ENCODE data around the gene MEX3D. TPM values are rescaled to one million over a fixed set of nuclear protein-coding genes. Genes with fewer than 3 reads are reported as not detected.

The MEX3D gene
- total and polyA plus RNA-seq, 2 of the 4 experiments (the other 2 are of a cell fraction) = 9.1 to 9.6 TPM

DNA sequence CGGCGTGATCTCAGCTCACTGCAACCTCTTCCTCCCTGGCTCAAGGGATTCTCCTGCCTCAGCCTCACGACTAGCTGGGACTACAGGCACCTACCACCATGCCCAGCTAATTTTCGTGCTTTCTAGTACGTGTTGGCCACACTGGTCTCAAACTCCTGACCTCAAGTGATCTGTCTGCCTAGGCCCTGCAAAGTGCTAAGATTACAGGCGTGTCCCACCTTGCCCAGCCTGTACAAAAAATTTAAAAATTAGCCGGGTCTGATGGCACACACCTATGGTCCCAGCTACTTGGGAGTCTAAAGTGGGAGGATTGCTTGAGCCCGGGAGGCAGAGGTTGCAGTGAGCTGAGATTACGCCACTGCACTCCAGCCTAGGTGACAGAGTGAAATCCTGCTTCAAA is 4.7 kb upstream of the MEX3D start:
- no peak overlapping the region for H3K23ac ChIP-seq (ENCODE audit: low read depth, low read length)
- H3K27me3 ChIP-seq (ENCODE audit: control insufficient read depth, insufficient read depth, low read length) = no peaks in the 10 kb centered on the region; the same call in 1 of the 2 replicates
- ChIA-PET POLR2A (ENCODE audit: unreplicated experiment) (interaction anchor here (0.7 kb wide), 1 partner anchor 154 kb away, joined by 6 read pairs; no protein-coding TSS in a partner anchor), CTCF (no interaction called here)
- intact Hi-C loops (cut with micrococcal nuclease) = no loop called here
- no peak overlapping the region for H3K4me3 ChIP-seq (ENCODE audit: insufficient read depth, low read depth, low read length)
- no peak for TF ChIP-seq MXI1 (IDR thresholded peaks at IDR 0.05; ENCODE audit: borderline replicate concordance, low read depth, low read length)
- TF ChIP-seq, protein P1, sequence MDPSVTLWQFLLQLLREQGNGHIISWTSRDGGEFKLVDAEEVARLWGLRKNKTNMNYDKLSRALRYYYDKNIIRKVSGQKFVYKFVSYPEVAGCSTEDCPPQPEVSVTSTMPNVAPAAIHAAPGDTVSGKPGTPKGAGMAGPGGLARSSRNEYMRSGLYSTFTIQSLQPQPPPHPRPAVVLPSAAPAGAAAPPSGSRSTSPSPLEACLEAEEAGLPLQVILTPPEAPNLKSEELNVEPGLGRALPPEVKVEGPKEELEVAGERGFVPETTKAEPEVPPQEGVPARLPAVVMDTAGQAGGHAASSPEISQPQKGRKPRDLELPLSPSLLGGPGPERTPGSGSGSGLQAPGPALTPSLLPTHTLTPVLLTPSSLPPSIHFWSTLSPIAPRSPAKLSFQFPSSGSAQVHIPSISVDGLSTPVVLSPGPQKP (IDR thresholded peaks at IDR 0.05; ENCODE audit: borderline replicate concordance, low read depth, low read length) = no peak
- no peak for TF ChIP-seq RCOR1 (IDR thresholded peaks at IDR 0.05; ENCODE audit: insufficient replicate concordance, low read length)
- TF ChIP-seq CEBPB (IDR thresholded peaks at IDR 0.05; ENCODE audit: low read depth, low read length) = no peak
- no peak for TF ChIP-seq RAD21 (IDR thresholded peaks at IDR 0.05; ENCODE audit: low read length)
- TF ChIP-seq CTCF (conservative IDR thresholded peaks at IDR 0.05; ENCODE audit: low read depth, low read length) = no peak
- TF ChIP-seq BHLHE40 (IDR thresholded peaks at IDR 0.05; ENCODE audit: low read depth, low read length) = no peak
- TF ChIP-seq MAFK (IDR thresholded peaks at IDR 0.05; ENCODE audit: low read depth, low read length) = no peak
- TF ChIP-seq RFX5 (IDR thresholded peaks at IDR 0.05; ENCODE audit: low read depth, low read length) = no peak
- no peak overlapping the region for H2BK5ac ChIP-seq (ENCODE audit: low read depth, low read length, poor library complexity, severe bottlenecking)
- peaks cover 14% of the 10 kb centered on the region; the same call in 1 of the 2 replicates for H3K36me3 ChIP-seq (ENCODE audit: control insufficient read depth, insufficient read depth, low read length)
- H3K4me1 ChIP-seq (ENCODE audit: control insufficient read depth, insufficient read depth, low read length) = peaks cover 2% of the 10 kb centered on the region; the same call in 1 of the 2 replicates
- H3K18ac ChIP-seq (ENCODE audit: low read depth, low read length) = no peak overlapping the region
- no peak overlapping the region for H3K4me2 ChIP-seq (ENCODE audit: low read depth, low read length)
- no peak overlapping the region for H2BK120ac ChIP-seq (ENCODE audit: low read depth, low read length)
- H3K27ac ChIP-seq (ENCODE audit: insufficient read depth, low read length) = no peak overlapping the region
- ATAC-seq (ENCODE audit: low read depth) (no peak), DNase-seq (no peak)
- H3K9ac ChIP-seq (ENCODE audit: low read depth, low read length) = no peak overlapping the region
- no peak overlapping the region for H4K8ac ChIP-seq (ENCODE audit: low read depth in 2 of 2, low read length in 2 of 2)
- WGBS, 2 experiments (ENCODE audit: extremely low coverage in 2 of 2, insufficient read length in 1 of 2) = 85% methylated on average over 7 of the region's 9 CpGs; no CpG with 5 or more reads in 1 of the 2 experiments
- H2BK15ac ChIP-seq (ENCODE audit: low read depth, low read length) = no peak overlapping the region
- peaks cover 12% of the 10 kb centered on the region; the same call in 1 of the 2 replicates for H4K20me1 ChIP-seq (ENCODE audit: insufficient read depth, low read length)
- H3K56ac ChIP-seq (ENCODE audit: extremely low read depth, insufficient read depth, low read length) = no peak overlapping the region
- H2AK9ac ChIP-seq (replicated peaks; ENCODE audit: low read depth, low read length, poor library complexity) = no peak overlapping the region
- H4K91ac ChIP-seq (ENCODE audit: insufficient read depth, low read depth, low read length) = no peak overlapping the region
- in situ Hi-C loops (cut with MboI; ENCODE audit: low sequenced_read_pairs) = no loop called here
- H3K4ac ChIP-seq (ENCODE audit: low read depth, low read length) = no peak overlapping the region
- no peak overlapping the region for H4K5ac ChIP-seq (ENCODE audit: low read depth, low read length)
- no peak overlapping the region for H2BK20ac ChIP-seq (ENCODE audit: low read depth, low read length)
- no TSS peak for BruUV-seq (replicated peaks)
- no peak overlapping the region for H3K14ac ChIP-seq (replicated peaks; ENCODE audit: low read depth, low read length)
- no peak overlapping the region for H2AK5ac ChIP-seq (ENCODE audit: low read depth, low read length)
- H3K79me1 ChIP-seq (ENCODE audit: low read depth in 1 of 2, low read length in 2 of 2) = no peaks in the 10 kb centered on the region
- H3K9me1 ChIP-seq (ENCODE audit: insufficient read depth, low read length) = no peaks in the 10 kb centered on the region
- no peaks in the 10 kb centered on the region for H3K9me3 ChIP-seq (ENCODE audit: control insufficient read depth, insufficient read depth, low read length)
- H2AFZ ChIP-seq (replicated peaks; ENCODE audit: low read length, poor library complexity) = no peak overlapping the region
- dilution Hi-C loops (cut with HindIII; ENCODE audit: low sequenced_read_pairs, unreplicated experiment) = no loop called here

Data from IMR-90 (cell line).